Endothelial cell (in vitro differentiated cells): ENCODE measurements around the gene ITM2A. TPM values are rescaled to one million over a fixed set of nuclear protein-coding genes. Genes with fewer than 3 reads are reported as not detected.

Experiments used
- DNase-seq: peaks from one replicate; pipeline ENCODE4 v3.0.0; 2021; ENCODE audit warnings: low spot score
- H3K27ac Mint-ChIP-seq: one replicate; pipeline ENCODE4 v1.8.0; 2021; ENCODE audit warnings: mixed read lengths, inconsistent platforms; ENCODE audit not compliant: unreplicated experiment
- H3K27me3 Mint-ChIP-seq: one replicate; pipeline ENCODE4 v1.8.0; 2021; ENCODE audit warnings: mild to moderate bottlenecking, moderate library complexity, mixed read lengths, inconsistent platforms; ENCODE audit not compliant: unreplicated experiment
- H3K36me3 Mint-ChIP-seq: one replicate; pipeline ENCODE4 v1.8.0; 2021; ENCODE audit warnings: mild to moderate bottlenecking, low read depth, mixed read lengths, inconsistent platforms; ENCODE audit not compliant: unreplicated experiment
- H3K4me1 Mint-ChIP-seq: one replicate; pipeline ENCODE4 v1.8.0; 2021; ENCODE audit warnings: mild to moderate bottlenecking, mixed read lengths, inconsistent platforms; ENCODE audit not compliant: unreplicated experiment
- H3K4me3 Mint-ChIP-seq: one replicate; pipeline ENCODE4 v1.8.0; 2021; ENCODE audit warnings: mild to moderate bottlenecking, mixed read lengths, inconsistent platforms; ENCODE audit not compliant: unreplicated experiment
- H3K9me3 Mint-ChIP-seq: one replicate; pipeline ENCODE4 v1.8.0; 2021; ENCODE audit warnings: mixed read lengths, inconsistent platforms; ENCODE audit not compliant: unreplicated experiment
- total RNA-seq: library from RNA; stranded (reverse); fragmentation: NEBNext Ultra II Directional; extraction: Animal tissue kit (Norgen Biotek cat#: 25700); gene quantifications from one replicate; pipeline ENCODE4 v1.2.1, GENCODE V29; 2021; ENCODE audit not compliant: unreplicated experiment
- TF ChIP-seq, protein P1 (sequence below): fragments of 200-600 bp; sonication (generic); IDR thresholded peaks from one replicate; pipeline ENCODE4 v1.5.0; 2021; ENCODE audit warnings: antibody characterized with exemption; ENCODE audit not compliant: unreplicated experiment

Gene ITM2A
- total RNA-seq, 1 donor from 2014 or later = 97.7 TPM

- DNase-seq = no peak
- Mint-ChIP-seq H3K9me3 (no peaks in the 10 kb centered on the region), H3K36me3 (no peaks in the 10 kb centered on the region), H3K27me3 (no peaks in the 10 kb centered on the region), H3K4me3 (no peak overlapping the region), H3K27ac (no peak overlapping the region), H3K4me1 (peaks cover 8% of the 10 kb centered on the region)
- TF ChIP-seq, protein P1, sequence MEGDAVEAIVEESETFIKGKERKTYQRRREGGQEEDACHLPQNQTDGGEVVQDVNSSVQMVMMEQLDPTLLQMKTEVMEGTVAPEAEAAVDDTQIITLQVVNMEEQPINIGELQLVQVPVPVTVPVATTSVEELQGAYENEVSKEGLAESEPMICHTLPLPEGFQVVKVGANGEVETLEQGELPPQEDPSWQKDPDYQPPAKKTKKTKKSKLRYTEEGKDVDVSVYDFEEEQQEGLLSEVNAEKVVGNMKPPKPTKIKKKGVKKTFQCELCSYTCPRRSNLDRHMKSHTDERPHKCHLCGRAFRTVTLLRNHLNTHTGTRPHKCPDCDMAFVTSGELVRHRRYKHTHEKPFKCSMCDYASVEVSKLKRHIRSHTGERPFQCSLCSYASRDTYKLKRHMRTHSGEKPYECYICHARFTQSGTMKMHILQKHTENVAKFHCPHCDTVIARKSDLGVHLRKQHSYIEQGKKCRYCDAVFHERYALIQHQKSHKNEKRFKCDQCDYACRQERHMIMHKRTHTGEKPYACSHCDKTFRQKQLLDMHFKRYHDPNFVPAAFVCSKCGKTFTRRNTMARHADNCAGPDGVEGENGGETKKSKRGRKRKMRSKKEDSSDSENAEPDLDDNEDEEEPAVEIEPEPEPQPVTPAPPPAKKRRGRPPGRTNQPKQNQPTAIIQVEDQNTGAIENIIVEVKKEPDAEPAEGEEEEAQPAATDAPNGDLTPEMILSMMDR = no peak
Measured at GRCh38 chrX:79371101-79371500, 4.0 kb upstream of the ITM2A start.

GRCh38 chrX:79369871-79370270 is 2.7 kb upstream of the ITM2A start:
- no peak for DNase-seq
- no peak overlapping the region for H3K27ac Mint-ChIP-seq
- H3K4me1 Mint-ChIP-seq = peaks cover 11% of the 10 kb centered on the region
- no peak overlapping the region for H3K4me3 Mint-ChIP-seq
- H3K27me3 Mint-ChIP-seq = no peaks in the 10 kb centered on the region
- TF ChIP-seq, protein P1 = no peak
- no peaks in the 10 kb centered on the region for H3K36me3 Mint-ChIP-seq
- H3K9me3 Mint-ChIP-seq = no peaks in the 10 kb centered on the region

GRCh38 chrX:79368441-79368840 is 1.3 kb upstream of the ITM2A start:
- Mint-ChIP-seq H3K27ac (no peak overlapping the region), H3K4me1 (peaks cover 11% of the 10 kb centered on the region), H3K4me3 (no peak overlapping the region), H3K36me3 (no peaks in the 10 kb centered on the region), H3K27me3 (no peaks in the 10 kb centered on the region), H3K9me3 (no peaks in the 10 kb centered on the region)
- no peak for DNase-seq
- TF ChIP-seq, protein P1 = no peak

GRCh38 chrX:79367907-79368306 is 773 bp upstream of the ITM2A start:
- no peaks in the 10 kb centered on the region for H3K27me3 Mint-ChIP-seq
- no peaks in the 10 kb centered on the region for H3K9me3 Mint-ChIP-seq
- peak overlapping the region; percentile 93 for H3K4me3 Mint-ChIP-seq
- no peaks in the 10 kb centered on the region for H3K36me3 Mint-ChIP-seq
- peak overlapping the region; percentile 83 for H3K27ac Mint-ChIP-seq
- TF ChIP-seq, protein P1 = no peak
- H3K4me1 Mint-ChIP-seq = peaks cover 11% of the 10 kb centered on the region
- no peak for DNase-seq

- no peak for DNase-seq
- H3K27me3 Mint-ChIP-seq = no peaks in the 10 kb centered on the region
- peak overlapping the region; percentile 93 for H3K4me3 Mint-ChIP-seq
- no peaks in the 10 kb centered on the region for H3K9me3 Mint-ChIP-seq
- no peaks in the 10 kb centered on the region for H3K36me3 Mint-ChIP-seq
- peak overlapping the region; percentile 4 for H3K27ac Mint-ChIP-seq
- peaks cover 11% of the 10 kb centered on the region for H3K4me1 Mint-ChIP-seq
- TF ChIP-seq, protein P1 = no peak
Measured at GRCh38 chrX:79366556-79366872, 620 bp downstream of the ITM2A start.
